WTC11 (cell line): ENCODE measurements around the gene KCNMA1. TPM values are rescaled to one million over a fixed set of nuclear protein-coding genes. Genes with fewer than 3 reads are reported as not detected.

Experiments used
- ATAC-seq: fragments of 200-7000 bp; cut with Tn5 transposase; 2 replicates; pipeline ENCODE4 v1.10.0; 2021; ENCODE audit warnings: mild to moderate bottlenecking, moderate library complexity
- CTCF ChIA-PET: fragments of 300-600 bp; sonication (Branson Sonifier 250); formaldehyde crosslinking; loops from one replicate; lab custom pipeline; 2021; ENCODE audit warnings: antibody characterized with exemption; lab: Charles Lee
- POLR2A ChIA-PET: fragments of 350-600 bp; sonication (Branson Sonifier 250); formaldehyde crosslinking; loops from one replicate; lab custom pipeline; 2021; ENCODE audit warnings: antibody characterized with exemption; lab: Charles Lee
- DNase-seq: peaks from one replicate; pipeline ENCODE4 v3.0.0; 2021; ENCODE audit warnings: low spot score
- H3K27ac Mint-ChIP-seq: 2 replicates; pipeline ENCODE4 v1.8.0; 2021; ENCODE audit warnings: mixed read lengths
- H3K27me3 Mint-ChIP-seq: 2 replicates; pipeline ENCODE4 v1.8.0; 2021; ENCODE audit warnings: low read depth, mild to moderate bottlenecking, moderate library complexity, mixed read lengths
- H3K36me3 Mint-ChIP-seq: 2 replicates; pipeline ENCODE4 v1.8.0; 2021; ENCODE audit warnings: mixed read lengths
- H3K4me1 Mint-ChIP-seq: 2 replicates; pipeline ENCODE4 v1.8.0; 2022; ENCODE audit warnings: mixed read lengths
- H3K4me3 Mint-ChIP-seq: 2 replicates; pipeline ENCODE4 v1.8.0; 2021; ENCODE audit warnings: mild to moderate bottlenecking, moderate library complexity, mixed read lengths
- H3K9me3 Mint-ChIP-seq: 2 replicates; pipeline ENCODE4 v1.8.0; 2021; ENCODE audit warnings: mixed read lengths
- CREM ChIP-seq: sonication (generic); formaldehyde crosslinking; IDR thresholded peaks from 2 replicates; pipeline ENCODE4 v1.8.1; 2022; ENCODE audit warnings: mild to moderate bottlenecking, missing genetic modification reagents, moderate library complexity
- CTCF ChIP-seq: fragments of 200-600 bp; IDR thresholded peaks from 2 replicates; pipeline ENCODE4 v1.8.0; 2022; ENCODE audit warnings: antibody characterized with exemption
- E2F1 ChIP-seq: sonication (generic); formaldehyde crosslinking; IDR thresholded peaks from 2 replicates; pipeline ENCODE4 v1.8.0; 2022; ENCODE audit warnings: mild to moderate bottlenecking, missing genetic modification reagents
- FOXP4 ChIP-seq: sonication (generic); formaldehyde crosslinking; IDR thresholded peaks from 2 replicates; pipeline ENCODE4 v1.8.0; 2022; ENCODE audit warnings: mild to moderate bottlenecking, missing genetic modification reagents
- HMGA2 ChIP-seq: fragments of 250-450 bp; sonication (Bioruptor Pico); IDR thresholded peaks from 2 replicates; pipeline ENCODE4 v1.4.0; 2021; ENCODE audit warnings: mild to moderate bottlenecking, moderate library complexity
- MAX ChIP-seq: sonication (generic); formaldehyde crosslinking; IDR thresholded peaks from 2 replicates; pipeline ENCODE4 v1.8.0; 2022; ENCODE audit warnings: mild to moderate bottlenecking, missing genetic modification reagents
- NFE2L1 ChIP-seq: sonication (generic); formaldehyde crosslinking; IDR thresholded peaks from 2 replicates; pipeline ENCODE4 v1.8.1; 2023; ENCODE audit warnings: missing genetic modification reagents
- NR2C2 ChIP-seq: sonication (generic); formaldehyde crosslinking; IDR thresholded peaks from 2 replicates; pipeline ENCODE4 v1.8.0; 2022; ENCODE audit warnings: mild to moderate bottlenecking, missing genetic modification reagents
- SOX15 ChIP-seq: fragments of 250-450 bp; sonication (Bioruptor Pico); IDR thresholded peaks from 2 replicates; pipeline ENCODE4 v1.9.0; 2021; ENCODE audit warnings: mild to moderate bottlenecking
- SP1 ChIP-seq: sonication (generic); formaldehyde crosslinking; conservative IDR thresholded peaks from 2 replicates; pipeline ENCODE4 v1.8.1; 2022; ENCODE audit warnings: missing genetic modification reagents
- TEAD4 ChIP-seq: sonication (generic); formaldehyde crosslinking; IDR thresholded peaks from 2 replicates; pipeline ENCODE4 v1.8.0; 2022; ENCODE audit warnings: mild to moderate bottlenecking, missing genetic modification reagents
- USF2 ChIP-seq: sonication (generic); formaldehyde crosslinking; IDR thresholded peaks from 2 replicates; pipeline ENCODE4 v1.8.1; 2023; ENCODE audit warnings: mild to moderate bottlenecking, missing genetic modification reagents, moderate library complexity
- ZMAT4 ChIP-seq: fragments of 250-450 bp; sonication (Bioruptor Pico); IDR thresholded peaks from 2 replicates; pipeline ENCODE4 v1.9.0; 2021; ENCODE audit warnings: mild to moderate bottlenecking
- ZNF138 ChIP-seq: sonication (generic); formaldehyde crosslinking; conservative IDR thresholded peaks from 2 replicates; pipeline ENCODE4 v1.8.1; 2022; ENCODE audit warnings: mild to moderate bottlenecking, moderate library complexity, missing genetic modification reagents
- ZNF219 ChIP-seq: sonication (generic); formaldehyde crosslinking; IDR thresholded peaks from 2 replicates; pipeline ENCODE4 v1.8.0; 2023; ENCODE audit warnings: missing genetic modification reagents, mild to moderate bottlenecking, borderline replicate concordance
- ZNF396 ChIP-seq: fragments of 250-450 bp; sonication (Bioruptor Pico); IDR thresholded peaks from 2 replicates; pipeline ENCODE4 v1.8.0; 2021; ENCODE audit warnings: mild to moderate bottlenecking, moderate library complexity, borderline replicate concordance
- total RNA-seq: library from RNA; stranded (reverse); gene quantifications from 3 replicates; pipeline ENCODE4 v1.2.3, GENCODE V29; 2021
- TF ChIP-seq, protein P1 (sequence below): sonication (generic); formaldehyde crosslinking; IDR thresholded peaks from 2 replicates; pipeline ENCODE4 v1.8.0; 2023; ENCODE audit warnings: missing genetic modification reagents
- TF ChIP-seq, protein P2 (sequence below): sonication (generic); formaldehyde crosslinking; IDR thresholded peaks from 2 replicates; pipeline ENCODE4 v1.8.1; 2022; ENCODE audit warnings: mild to moderate bottlenecking, missing genetic modification reagents, moderate library complexity, borderline replicate concordance

The KCNMA1 gene
- total RNA-seq, 1 experiment from 2014 or later = 7.3 TPM

GRCh38 chr10:77173615-77174461, 463.8 kb downstream of the KCNMA1 start:
- ATAC-seq = peak; percentile 95
- H3K27ac Mint-ChIP-seq = no peak overlapping the region
- no peak overlapping the region for H3K4me3 Mint-ChIP-seq
- no peaks in the 10 kb centered on the region for H3K4me1 Mint-ChIP-seq
- H3K27me3 Mint-ChIP-seq = no peaks in the 10 kb centered on the region; the same call in 1 of the 2 replicates
- DNase-seq = peak; percentile 86
- POLR2A ChIA-PET = no interaction called here
- TF ChIP-seq SP1 (no peak), CTCF (peak; percentile 86)
- no peaks in the 10 kb centered on the region for H3K36me3 Mint-ChIP-seq
- CTCF ChIA-PET = interaction anchor here (0.5 to 3.2 kb wide), 63 partner anchors 9 to 1233 kb away, joined by 3 to 33 read pairs (median 4); partner anchors contain the start of gene KCNMA1
- H3K9me3 Mint-ChIP-seq = no peaks in the 10 kb centered on the region; the same call in 1 of the 2 replicates

GRCh38 chr10:77172086-77172485, 465.5 kb downstream of the KCNMA1 start:
- H3K4me3 Mint-ChIP-seq = no peak overlapping the region
- no peak for ATAC-seq
- no peaks in the 10 kb centered on the region; the same call in 1 of the 2 replicates for H3K9me3 Mint-ChIP-seq
- H3K4me1 Mint-ChIP-seq = no peaks in the 10 kb centered on the region
- no peaks in the 10 kb centered on the region for H3K36me3 Mint-ChIP-seq
- POLR2A ChIA-PET = no interaction called here
- TF ChIP-seq NFE2L1 (CRISPR knock-in tag) = no peak
- TF ChIP-seq USF2 (CRISPR knock-in tag) = no peak
- DNase-seq = no peak
- no peaks in the 10 kb centered on the region; the same call in 1 of the 2 replicates for H3K27me3 Mint-ChIP-seq
- CTCF ChIA-PET = no interaction called here
- H3K27ac Mint-ChIP-seq = no peak overlapping the region

- ChIA-PET POLR2A (no interaction called here), CTCF (interaction anchor here (1.2 kb wide), 1 partner anchor 436 kb away, joined by 3 read pairs; no protein-coding TSS in a partner anchor)
- Mint-ChIP-seq H3K36me3 (no peaks in the 10 kb centered on the region), H3K27me3 (no peaks in the 10 kb centered on the region; the same call in 1 of the 2 replicates), H3K27ac (no peak overlapping the region), H3K9me3 (no peaks in the 10 kb centered on the region), H3K4me1 (peaks cover 5% of the 10 kb centered on the region), H3K4me3 (no peak overlapping the region)
- ATAC-seq (no peak), DNase-seq (no peak)
- TF ChIP-seq TEAD4 (CRISPR knock-in tag) (no peak), CREM (CRISPR knock-in tag) (no peak), CTCF (no peak), ZNF219 (no peak), ZNF396 (CRISPR knock-in tag) (no peak), ZMAT4 (no peak), NR2C2 (CRISPR knock-in tag) (no peak), E2F1 (CRISPR knock-in tag) (no peak), ZNF138 (no peak), FOXP4 (CRISPR knock-in tag) (no peak), USF2 (CRISPR knock-in tag) (no peak), HMGA2 (CRISPR knock-in tag) (no peak), MAX (no peak), SOX15 (no peak)
- TF ChIP-seq, protein P1, sequence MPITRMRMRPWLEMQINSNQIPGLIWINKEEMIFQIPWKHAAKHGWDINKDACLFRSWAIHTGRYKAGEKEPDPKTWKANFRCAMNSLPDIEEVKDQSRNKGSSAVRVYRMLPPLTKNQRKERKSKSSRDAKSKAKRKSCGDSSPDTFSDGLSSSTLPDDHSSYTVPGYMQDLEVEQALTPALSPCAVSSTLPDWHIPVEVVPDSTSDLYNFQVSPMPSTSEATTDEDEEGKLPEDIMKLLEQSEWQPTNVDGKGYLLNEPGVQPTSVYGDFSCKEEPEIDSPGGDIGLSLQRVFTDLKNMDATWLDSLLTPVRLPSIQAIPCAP = no peak
- TF ChIP-seq, protein P2, sequence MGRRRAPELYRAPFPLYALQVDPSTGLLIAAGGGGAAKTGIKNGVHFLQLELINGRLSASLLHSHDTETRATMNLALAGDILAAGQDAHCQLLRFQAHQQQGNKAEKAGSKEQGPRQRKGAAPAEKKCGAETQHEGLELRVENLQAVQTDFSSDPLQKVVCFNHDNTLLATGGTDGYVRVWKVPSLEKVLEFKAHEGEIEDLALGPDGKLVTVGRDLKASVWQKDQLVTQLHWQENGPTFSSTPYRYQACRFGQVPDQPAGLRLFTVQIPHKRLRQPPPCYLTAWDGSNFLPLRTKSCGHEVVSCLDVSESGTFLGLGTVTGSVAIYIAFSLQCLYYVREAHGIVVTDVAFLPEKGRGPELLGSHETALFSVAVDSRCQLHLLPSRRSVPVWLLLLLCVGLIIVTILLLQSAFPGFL (CRISPR knock-in tag) = no peak
Measured at GRCh38 chr10:77168861-77169260, 468.7 kb downstream of the KCNMA1 start.
